IPS-20b (cell line): ENCODE results near the gene KCNQ1.

Experiments
- H3K27ac ChIP-seq: one replicate; pipeline ENCODE4 v1.5.1; 2013; ENCODE audit warnings: low read length
- H3K27me3 ChIP-seq: 2 replicates; pipeline ENCODE4 v1.6.1; 2013; ENCODE audit warnings: mild to moderate bottlenecking, low read length, inconsistent platforms; ENCODE audit not compliant: insufficient read depth
- H3K36me3 ChIP-seq: 2 replicates; pipeline ENCODE4 v1.6.1; 2013; ENCODE audit warnings: low read depth, mild to moderate bottlenecking, inconsistent platforms, low read length, moderate library complexity; ENCODE audit not compliant: insufficient read depth
- H3K4me1 ChIP-seq: 2 replicates; pipeline ENCODE4 v1.6.1; 2013; ENCODE audit warnings: mild to moderate bottlenecking, control low read depth, inconsistent platforms, low read length, moderate library complexity; ENCODE audit not compliant: insufficient read depth
- H3K4me3 ChIP-seq: 2 replicates; pipeline ENCODE4 v1.5.1; 2013; ENCODE audit warnings: mild to moderate bottlenecking, low read length, inconsistent platforms
- H3K9ac ChIP-seq: 2 replicates; pipeline ENCODE4 v1.6.1; 2013; ENCODE audit warnings: low read depth, mild to moderate bottlenecking, inconsistent platforms, low read length, moderate library complexity
- H3K9me3 ChIP-seq: 2 replicates; pipeline ENCODE4 v1.6.1; 2013; ENCODE audit warnings: mild to moderate bottlenecking, low read depth, low read length, inconsistent platforms; ENCODE audit not compliant: insufficient read depth

KCNQ1 gene

GRCh38 chr11:2691991-2692875 lies 247.4 kb downstream of the KCNQ1 start:
- peak overlapping the region; percentile 71; the same call in 1 of the 2 replicates for H3K9ac ChIP-seq
- peak overlapping the region; percentile 41 for H3K4me3 ChIP-seq
- H3K36me3 ChIP-seq: no peaks in the 10 kb centered on the region
- H3K27ac ChIP-seq: peak overlapping the region; percentile 59
- peaks cover 70% of the 10 kb centered on the region for H3K4me1 ChIP-seq
- 0 out of 2 replicates have a peak, but pooled peaks cover 2% of the 10 kb centered on the region for H3K27me3 ChIP-seq
- H3K9me3 ChIP-seq: no peaks in the 10 kb centered on the region

GRCh38 chr11:2693271-2694261 lies 248.8 kb downstream of the KCNQ1 start:
- Histone ChIP-seq H3K36me3 (no peaks in the 10 kb centered on the region), H3K4me1 (peaks cover 68% of the 10 kb centered on the region), H3K27ac (peak overlapping the region; percentile 83), H3K9ac (peak overlapping the region; percentile 71; the same call in 1 of the 2 replicates), H3K9me3 (no peaks in the 10 kb centered on the region), H3K27me3 (peaks cover 7% of the 10 kb centered on the region; the same call in 1 of the 2 replicates), H3K4me3 (peak overlapping the region; percentile 41; the same call in 1 of the 2 replicates)

- H3K4me1 ChIP-seq: peaks cover 68% of the 10 kb centered on the region
- H3K27me3 ChIP-seq: peaks cover 14% of the 10 kb centered on the region; the same call in 1 of the 2 replicates
- H3K4me3 ChIP-seq: peak overlapping the region; percentile 41; the same call in 1 of the 2 replicates
- H3K9me3 ChIP-seq: no peaks in the 10 kb centered on the region
- peak overlapping the region; percentile 83 for H3K27ac ChIP-seq
- H3K36me3 ChIP-seq: no peaks in the 10 kb centered on the region
- peak overlapping the region; percentile 71; the same call in 1 of the 2 replicates for H3K9ac ChIP-seq
Observed at GRCh38 chr11:2694495-2694894, 249.7 kb downstream of the KCNQ1 start.

- no peak overlapping the region for H3K4me3 ChIP-seq
Observed at GRCh38 chr11:2694995-2695939, 250.5 kb downstream of the KCNQ1 start.

GRCh38 chr11:2696455-2696854 lies 251.6 kb downstream of the KCNQ1 start:
- Histone ChIP-seq H3K9ac (no peak overlapping the region), H3K27ac (no peak overlapping the region), H3K4me3 (peak overlapping the region; percentile 85; the same call in 1 of the 2 replicates), H3K27me3 (peaks cover 22% of the 10 kb centered on the region), H3K9me3 (no peaks in the 10 kb centered on the region), H3K36me3 (no peaks in the 10 kb centered on the region), H3K4me1 (peaks cover 61% of the 10 kb centered on the region)

More at GRCh38 chr11:2694995-2695939, 250.5 kb downstream of the KCNQ1 start:
- Histone ChIP-seq H3K27ac (no peak overlapping the region), H3K36me3 (no peaks in the 10 kb centered on the region), H3K27me3 (peaks cover 14% of the 10 kb centered on the region; the same call in 1 of the 2 replicates), H3K9ac (no peak overlapping the region; the same call in 1 of the 2 replicates), H3K9me3 (no peaks in the 10 kb centered on the region), H3K4me1 (peaks cover 68% of the 10 kb centered on the region)

- Histone ChIP-seq H3K4me3 (peak overlapping the region; percentile 85), H3K36me3 (no peaks in the 10 kb centered on the region), H3K4me1 (peaks cover 49% of the 10 kb centered on the region), H3K27me3 (peaks cover 36% of the 10 kb centered on the region), H3K27ac (no peak overlapping the region), H3K9ac (no peak overlapping the region), H3K9me3 (no peaks in the 10 kb centered on the region)
Observed at GRCh38 chr11:2697866-2698265, 253.1 kb downstream of the KCNQ1 start.

GRCh38 chr11:2698386-2699184 lies 253.8 kb downstream of the KCNQ1 start:
- Histone ChIP-seq H3K27ac (no peak overlapping the region), H3K9me3 (no peaks in the 10 kb centered on the region), H3K27me3 (peaks cover 43% of the 10 kb centered on the region), H3K4me1 (peaks cover 51% of the 10 kb centered on the region), H3K36me3 (no peaks in the 10 kb centered on the region), H3K9ac (peak overlapping the region; percentile 77; the same call in 1 of the 2 replicates), H3K4me3 (peak overlapping the region; percentile 85)

GRCh38 chr11:2699185-2699530 lies 254.3 kb downstream of the KCNQ1 start:
- Histone ChIP-seq H3K4me3 (peak overlapping the region; percentile 85), H3K9ac (peak overlapping the region; percentile 77; the same call in 1 of the 2 replicates), H3K27ac (no peak overlapping the region), H3K36me3 (no peaks in the 10 kb centered on the region), H3K4me1 (peaks cover 49% of the 10 kb centered on the region), H3K9me3 (no peaks in the 10 kb centered on the region), H3K27me3 (peaks cover 49% of the 10 kb centered on the region)

- H3K36me3 ChIP-seq: no peaks in the 10 kb centered on the region
- peak within 1 kb of the TSS; percentile 85 for H3K4me3 ChIP-seq
- H3K4me1 ChIP-seq: peaks cover 43% of the 10 kb centered on the region
- peak within 1 kb of the TSS; percentile 77 for H3K9ac ChIP-seq
- no peak within 1 kb of the TSS for H3K27ac ChIP-seq
- H3K9me3 ChIP-seq: no peaks in the 10 kb centered on the region
- H3K27me3 ChIP-seq: peaks cover 55% of the 10 kb centered on the region
Observed at GRCh38 chr11:2699531-2700414, 255.0 kb downstream of the KCNQ1 start, which contains the start of gene KCNQ1OT1. Gene KCNQ1OT1, minus strand, starts transcription at chr11:2699994.
